ENCODE data around the gene HSPA1A.

The HSPA1A gene

DNA sequence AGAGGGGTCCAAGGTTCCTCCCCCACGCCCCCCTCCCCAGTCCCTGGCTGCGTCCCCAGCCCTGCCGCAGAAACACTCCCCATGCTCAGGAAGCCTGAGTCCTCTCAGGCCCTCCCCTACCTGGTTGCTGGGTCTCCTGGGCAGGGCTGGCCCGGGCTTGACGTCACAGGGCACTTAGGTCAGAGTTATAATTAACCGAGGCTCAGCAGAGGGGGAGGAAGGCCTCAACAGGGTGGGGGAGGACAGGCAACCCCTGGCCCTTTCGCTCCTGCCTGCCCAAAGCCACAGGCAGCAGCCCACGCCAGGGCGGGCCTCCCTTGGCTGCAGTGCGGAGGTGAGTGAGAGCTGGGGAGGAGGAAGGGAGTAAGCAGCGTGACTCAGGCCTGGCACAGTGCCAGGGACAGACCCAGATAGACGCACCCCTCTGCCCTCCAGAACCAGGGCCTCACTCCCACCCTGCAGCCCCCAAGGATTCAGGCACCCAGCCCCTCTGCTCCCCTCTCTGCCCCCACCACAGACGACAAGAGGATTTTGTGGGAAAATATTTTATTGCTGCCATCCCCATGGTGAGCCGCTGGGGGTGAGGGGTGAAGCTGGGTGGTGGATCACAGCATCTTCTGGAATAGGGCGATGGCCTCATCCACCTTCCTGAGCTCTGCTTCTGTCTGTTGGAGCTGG lies 38.2 kb upstream of the HSPA1A start, which contains the start of gene VWA7 (continued):
- TF ChIP-seq, protein P1, sequence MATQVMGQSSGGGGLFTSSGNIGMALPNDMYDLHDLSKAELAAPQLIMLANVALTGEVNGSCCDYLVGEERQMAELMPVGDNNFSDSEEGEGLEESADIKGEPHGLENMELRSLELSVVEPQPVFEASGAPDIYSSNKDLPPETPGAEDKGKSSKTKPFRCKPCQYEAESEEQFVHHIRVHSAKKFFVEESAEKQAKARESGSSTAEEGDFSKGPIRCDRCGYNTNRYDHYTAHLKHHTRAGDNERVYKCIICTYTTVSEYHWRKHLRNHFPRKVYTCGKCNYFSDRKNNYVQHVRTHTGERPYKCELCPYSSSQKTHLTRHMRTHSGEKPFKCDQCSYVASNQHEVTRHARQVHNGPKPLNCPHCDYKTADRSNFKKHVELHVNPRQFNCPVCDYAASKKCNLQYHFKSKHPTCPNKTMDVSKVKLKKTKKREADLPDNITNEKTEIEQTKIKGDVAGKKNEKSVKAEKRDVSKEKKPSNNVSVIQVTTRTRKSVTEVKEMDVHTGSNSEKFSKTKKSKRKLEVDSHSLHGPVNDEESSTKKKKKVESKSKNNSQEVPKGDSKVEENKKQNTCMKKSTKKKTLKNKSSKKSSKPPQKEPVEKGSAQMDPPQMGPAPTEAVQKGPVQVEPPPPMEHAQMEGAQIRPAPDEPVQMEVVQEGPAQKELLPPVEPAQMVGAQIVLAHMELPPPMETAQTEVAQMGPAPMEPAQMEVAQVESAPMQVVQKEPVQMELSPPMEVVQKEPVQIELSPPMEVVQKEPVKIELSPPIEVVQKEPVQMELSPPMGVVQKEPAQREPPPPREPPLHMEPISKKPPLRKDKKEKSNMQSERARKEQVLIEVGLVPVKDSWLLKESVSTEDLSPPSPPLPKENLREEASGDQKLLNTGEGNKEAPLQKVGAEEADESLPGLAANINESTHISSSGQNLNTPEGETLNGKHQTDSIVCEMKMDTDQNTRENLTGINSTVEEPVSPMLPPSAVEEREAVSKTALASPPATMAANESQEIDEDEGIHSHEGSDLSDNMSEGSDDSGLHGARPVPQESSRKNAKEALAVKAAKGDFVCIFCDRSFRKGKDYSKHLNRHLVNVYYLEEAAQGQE (tag by site-specific recombination; IDR thresholded peaks at IDR 0.05), result no peak; the same call in 1 of the 2 replicates
- TF ChIP-seq HIC1 (tag by site-specific recombination; IDR thresholded peaks at IDR 0.05), result peak; percentile 92
- no peak for TF ChIP-seq ZNF610 (tag by site-specific recombination; IDR thresholded peaks at IDR 0.05; ENCODE audit: borderline replicate concordance)
- 0 out of 2 replicates have a peak, but pooled peaks have one; percentile 20 for TF ChIP-seq ZNF391 (tag by site-specific recombination; IDR thresholded peaks at IDR 0.05; ENCODE audit: borderline replicate concordance, low read depth)
- TF ChIP-seq ZNF10 (tag by site-specific recombination; IDR thresholded peaks at IDR 0.05), result peak; percentile 78
- no peak for TF ChIP-seq ZNF26 (tag by site-specific recombination; IDR thresholded peaks at IDR 0.05)
- TF ChIP-seq, protein P2, sequence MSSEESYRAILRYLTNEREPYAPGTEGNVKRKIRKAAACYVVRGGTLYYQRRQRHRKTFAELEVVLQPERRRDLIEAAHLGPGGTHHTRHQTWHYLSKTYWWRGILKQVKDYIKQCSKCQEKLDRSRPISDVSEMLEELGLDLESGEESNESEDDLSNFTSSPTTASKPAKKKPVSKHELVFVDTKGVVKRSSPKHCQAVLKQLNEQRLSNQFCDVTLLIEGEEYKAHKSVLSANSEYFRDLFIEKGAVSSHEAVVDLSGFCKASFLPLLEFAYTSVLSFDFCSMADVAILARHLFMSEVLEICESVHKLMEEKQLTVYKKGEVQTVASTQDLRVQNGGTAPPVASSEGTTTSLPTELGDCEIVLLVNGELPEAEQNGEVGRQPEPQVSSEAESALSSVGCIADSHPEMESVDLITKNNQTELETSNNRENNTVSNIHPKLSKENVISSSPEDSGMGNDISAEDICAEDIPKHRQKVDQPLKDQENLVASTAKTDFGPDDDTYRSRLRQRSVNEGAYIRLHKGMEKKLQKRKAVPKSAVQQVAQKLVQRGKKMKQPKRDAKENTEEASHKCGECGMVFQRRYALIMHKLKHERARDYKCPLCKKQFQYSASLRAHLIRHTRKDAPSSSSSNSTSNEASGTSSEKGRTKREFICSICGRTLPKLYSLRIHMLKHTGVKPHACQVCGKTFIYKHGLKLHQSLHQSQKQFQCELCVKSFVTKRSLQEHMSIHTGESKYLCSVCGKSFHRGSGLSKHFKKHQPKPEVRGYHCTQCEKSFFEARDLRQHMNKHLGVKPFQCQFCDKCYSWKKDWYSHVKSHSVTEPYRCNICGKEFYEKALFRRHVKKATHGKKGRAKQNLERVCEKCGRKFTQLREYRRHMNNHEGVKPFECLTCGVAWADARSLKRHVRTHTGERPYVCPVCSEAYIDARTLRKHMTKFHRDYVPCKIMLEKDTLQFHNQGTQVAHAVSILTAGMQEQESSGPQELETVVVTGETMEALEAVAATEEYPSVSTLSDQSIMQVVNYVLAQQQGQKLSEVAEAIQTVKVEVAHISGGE (tag by site-specific recombination; conservative IDR thresholded peaks at IDR 0.05; ENCODE audit: low read depth), result no peak
- peak; percentile 91 for TF ChIP-seq ZNF624 (tag by site-specific recombination; IDR thresholded peaks at IDR 0.05)
- peak; percentile 83 for TF ChIP-seq ZNF335 (tag by site-specific recombination; conservative IDR thresholded peaks at IDR 0.05)
- no peak for TF ChIP-seq ZNF239 (tag by site-specific recombination; IDR thresholded peaks at IDR 0.05)
- peak; percentile 60; the same call in 1 of the 2 replicates for TF ChIP-seq MZF1 (tag by site-specific recombination; IDR thresholded peaks at IDR 0.05; ENCODE audit: borderline replicate concordance)
- peak; percentile 96 for TF ChIP-seq ZBTB21 (tag by site-specific recombination; IDR thresholded peaks at IDR 0.05)
- 0 out of 2 replicates have a peak, but pooled peaks have one; percentile 20 for TF ChIP-seq HOXD13 (CRISPR knock-in tag; IDR thresholded peaks at IDR 0.05; ENCODE audit: borderline replicate concordance)
- peak; percentile 93 for TF ChIP-seq KLF10 (tag by site-specific recombination; IDR thresholded peaks at IDR 0.05)
- no peak for TF ChIP-seq ZNF155 (tag by site-specific recombination; IDR thresholded peaks at IDR 0.05)
- no peak for TF ChIP-seq ZNF707 (tag by site-specific recombination; IDR thresholded peaks at IDR 0.05)
- TF ChIP-seq ZNF548 (tag by site-specific recombination; IDR thresholded peaks at IDR 0.05), result no peak
- peak; percentile 74 for TF ChIP-seq ZNF423 (tag by site-specific recombination; IDR thresholded peaks at IDR 0.05)
- no peak for TF ChIP-seq ZFP41 (tag by site-specific recombination; IDR thresholded peaks at IDR 0.05; ENCODE audit: borderline replicate concordance)
- TF ChIP-seq ZNF133 (tag by site-specific recombination; IDR thresholded peaks at IDR 0.05), result no peak
- TF ChIP-seq MYNN (tag by site-specific recombination; IDR thresholded peaks at IDR 0.05; ENCODE audit: borderline replicate concordance), result 0 out of 2 replicates have a peak, but pooled peaks have one; percentile 13
- no peak; the same call in 1 of the 2 replicates for TF ChIP-seq ZNF623 (tag by site-specific recombination; IDR thresholded peaks at IDR 0.05)
- peak; percentile 97 for TF ChIP-seq ZNF112 (tag by site-specific recombination; IDR thresholded peaks at IDR 0.05)
- peak; percentile 88 for TF ChIP-seq KLF16 (tag by site-specific recombination; IDR thresholded peaks at IDR 0.05)
- TF ChIP-seq ZNF223 (tag by site-specific recombination; IDR thresholded peaks at IDR 0.05), result 0 out of 2 replicates have a peak, but pooled peaks have one; percentile 13
- peak; percentile 93 for TF ChIP-seq ZNF37A (tag by site-specific recombination; IDR thresholded peaks at IDR 0.05)
- no peak for TF ChIP-seq ZNF202 (tag by site-specific recombination; IDR thresholded peaks at IDR 0.05; ENCODE audit: borderline replicate concordance)
- peak; percentile 96 for TF ChIP-seq ZNF366 (tag by site-specific recombination; conservative IDR thresholded peaks at IDR 0.05)
- TF ChIP-seq ZNF558 (tag by site-specific recombination; IDR thresholded peaks at IDR 0.05), result peak; percentile 47; the same call in 1 of the 2 replicates
- TF ChIP-seq SP2 (tag by site-specific recombination; IDR thresholded peaks at IDR 0.05), result peak; percentile 81
- peak; percentile 96 for TF ChIP-seq KLF1 (tag by site-specific recombination; IDR thresholded peaks at IDR 0.05)

Data from HEK293 (cell line).